OCI-LY3 (cell line): ENCODE results near the gene RAB3GAP2.

Experiments
- H2AFZ ChIP-seq: fragments of 200-600, 300-600 bp; shearing (Covaris generic); 2 replicates; pipeline ENCODE4 v1.6.0; 2014; ENCODE audit warnings: antibody characterized with exemption, low read depth, low read length
- H3K27ac ChIP-seq: fragments of 200-600, 300-600 bp; sonication (generic); 2 replicates; pipeline ENCODE4 v1.5.1; 2014; ENCODE audit warnings: mild to moderate bottlenecking, low read length, moderate library complexity, mixed read lengths
- H3K27me3 ChIP-seq: fragments of 200-600, 300-600 bp; sonication (generic); 2 replicates; pipeline ENCODE4 v1.6.1; 2014; ENCODE audit warnings: low read depth, low read length, mixed read lengths
- H3K36me3 ChIP-seq: fragments of 200-600, 300-600 bp; sonication (generic); replicated peaks from 2 replicates; pipeline ENCODE3; 2014; ENCODE audit warnings: low read depth, low read length, mixed read lengths
- H3K4me1 ChIP-seq: fragments of 300-600, 200-600 bp; sonication (generic); 2 replicates; pipeline ENCODE4 v1.6.1; 2014; ENCODE audit warnings: low read length, mixed read lengths
- H3K4me2 ChIP-seq: fragments of 200-600, 300-600 bp; sonication (generic); 2 replicates; pipeline ENCODE4 v1.6.1; 2014; ENCODE audit warnings: low read length, mixed read lengths
- H3K4me3 ChIP-seq: fragments of 300-600, 200-600 bp; sonication (generic); 2 replicates; pipeline ENCODE4 v1.5.1; 2014; ENCODE audit warnings: antibody characterized with exemption, mild to moderate bottlenecking, low read length, moderate library complexity
- H3K79me2 ChIP-seq: fragments of 300-600, 200-600 bp; shearing (Covaris generic); 2 replicates; pipeline ENCODE4 v1.6.1; 2014; ENCODE audit warnings: mild to moderate bottlenecking, low read length, mixed read lengths
- H3K9ac ChIP-seq: fragments of 300-600, 200-600 bp; shearing (Covaris generic); 2 replicates; pipeline ENCODE4 v1.6.0; 2014; ENCODE audit warnings: mild to moderate bottlenecking, low read length, moderate library complexity
- H3K9me3 ChIP-seq: fragments of 200-600, 300-600 bp; shearing (Covaris generic); 2 replicates; pipeline ENCODE4 v1.6.1; 2014; ENCODE audit warnings: low read length, mixed read lengths; ENCODE audit not compliant: insufficient read depth
- H4K20me1 ChIP-seq: fragments of 200-600, 300-600 bp; sonication (generic); 2 replicates; pipeline ENCODE4 v1.6.1; 2016; ENCODE audit warnings: low read length, mixed read lengths; ENCODE audit not compliant: insufficient read depth
- EZH2phosphoT487 ChIP-seq: fragments of 200-600 bp; shearing (Covaris generic); IDR thresholded peaks from 2 replicates; pipeline ENCODE4 v1.6.1; 2018; ENCODE audit warnings: antibody characterized with exemption, mixed run types, low read depth
- TF ChIP-seq, protein P1 (sequence below): fragments of 200-600, 300-600 bp; sonication (generic); IDR thresholded peaks from 2 replicates; pipeline ENCODE4 v1.5.1; 2014; ENCODE audit warnings: antibody characterized with exemption, low read length, low read depth

Gene RAB3GAP2

DNA sequence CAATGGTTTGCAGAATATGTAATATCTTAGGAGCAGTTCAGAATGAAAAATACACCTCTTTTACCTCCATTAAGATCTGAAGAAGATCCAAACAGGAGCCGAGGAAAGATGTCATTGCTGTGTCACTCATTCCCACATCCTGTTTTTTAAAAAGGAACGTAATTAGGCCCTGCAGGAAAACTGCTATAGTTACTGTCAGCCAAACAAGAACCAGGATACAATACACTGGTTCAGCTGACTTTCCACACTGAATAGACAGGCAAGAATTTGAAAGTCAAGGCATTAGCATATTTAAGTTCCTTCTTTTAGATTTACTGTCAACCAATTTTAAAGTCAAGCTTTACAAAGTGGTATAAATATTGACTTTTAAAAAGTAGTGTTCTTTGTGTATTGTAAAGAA, 114.5 kb downstream of the RAB3GAP2 start:
- no peak overlapping the region for H3K4me3 ChIP-seq
- no peak overlapping the region for H3K4me2 ChIP-seq
- 0 out of 2 replicates have a peak overlapping the region, but pooled peaks have one; percentile 9 for H3K27ac ChIP-seq
- no peak for TF ChIP-seq EZH2phosphoT487
- TF ChIP-seq, protein P1, sequence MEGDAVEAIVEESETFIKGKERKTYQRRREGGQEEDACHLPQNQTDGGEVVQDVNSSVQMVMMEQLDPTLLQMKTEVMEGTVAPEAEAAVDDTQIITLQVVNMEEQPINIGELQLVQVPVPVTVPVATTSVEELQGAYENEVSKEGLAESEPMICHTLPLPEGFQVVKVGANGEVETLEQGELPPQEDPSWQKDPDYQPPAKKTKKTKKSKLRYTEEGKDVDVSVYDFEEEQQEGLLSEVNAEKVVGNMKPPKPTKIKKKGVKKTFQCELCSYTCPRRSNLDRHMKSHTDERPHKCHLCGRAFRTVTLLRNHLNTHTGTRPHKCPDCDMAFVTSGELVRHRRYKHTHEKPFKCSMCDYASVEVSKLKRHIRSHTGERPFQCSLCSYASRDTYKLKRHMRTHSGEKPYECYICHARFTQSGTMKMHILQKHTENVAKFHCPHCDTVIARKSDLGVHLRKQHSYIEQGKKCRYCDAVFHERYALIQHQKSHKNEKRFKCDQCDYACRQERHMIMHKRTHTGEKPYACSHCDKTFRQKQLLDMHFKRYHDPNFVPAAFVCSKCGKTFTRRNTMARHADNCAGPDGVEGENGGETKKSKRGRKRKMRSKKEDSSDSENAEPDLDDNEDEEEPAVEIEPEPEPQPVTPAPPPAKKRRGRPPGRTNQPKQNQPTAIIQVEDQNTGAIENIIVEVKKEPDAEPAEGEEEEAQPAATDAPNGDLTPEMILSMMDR: no peak
- no peak overlapping the region for H3K9ac ChIP-seq
- no peaks in the 10 kb centered on the region for H3K27me3 ChIP-seq
- no peaks in the 10 kb centered on the region for H3K9me3 ChIP-seq
- H2AFZ ChIP-seq: no peak overlapping the region
- no peaks in the 10 kb centered on the region for H3K79me2 ChIP-seq
- H3K4me1 ChIP-seq: no peaks in the 10 kb centered on the region
- H4K20me1 ChIP-seq: no peaks in the 10 kb centered on the region
- H3K36me3 ChIP-seq: peaks cover 62% of the 10 kb centered on the region

DNA sequence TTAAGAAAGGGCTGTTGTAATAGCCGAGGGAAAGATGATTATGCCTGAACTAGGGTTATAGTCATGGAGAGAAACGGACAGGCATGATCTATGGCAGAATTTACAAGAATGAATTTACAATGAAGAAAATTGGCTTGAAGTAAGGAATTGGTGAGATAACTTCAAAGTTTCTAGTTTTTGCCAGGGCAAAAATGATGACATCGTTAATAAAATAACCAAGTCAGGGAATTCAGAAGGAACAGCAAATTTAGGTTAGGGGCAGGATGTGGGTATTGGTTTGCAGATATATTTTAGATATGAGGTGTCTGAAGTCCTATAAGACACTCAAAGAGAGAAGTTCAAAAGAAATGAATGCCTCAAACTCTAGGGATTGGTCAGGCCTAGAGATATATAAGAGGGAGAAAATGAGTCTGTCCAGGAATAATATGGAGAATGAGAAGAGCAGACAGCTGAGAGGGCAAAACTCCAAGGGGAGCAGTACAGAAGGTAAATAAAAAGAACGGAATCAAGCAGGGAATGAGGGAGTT, 115.6 kb downstream of the RAB3GAP2 start:
- Histone ChIP-seq H3K4me3 (no peak overlapping the region), H3K27ac (no peak overlapping the region), H3K9ac (no peak overlapping the region), H2AFZ (no peak overlapping the region), H4K20me1 (no peaks in the 10 kb centered on the region), H3K27me3 (no peaks in the 10 kb centered on the region), H3K4me1 (no peaks in the 10 kb centered on the region), H3K79me2 (no peaks in the 10 kb centered on the region), H3K4me2 (no peak overlapping the region), H3K9me3 (no peaks in the 10 kb centered on the region), H3K36me3 (peaks cover 61% of the 10 kb centered on the region)
- no peak for TF ChIP-seq EZH2phosphoT487
- TF ChIP-seq, protein P1: no peak

DNA sequence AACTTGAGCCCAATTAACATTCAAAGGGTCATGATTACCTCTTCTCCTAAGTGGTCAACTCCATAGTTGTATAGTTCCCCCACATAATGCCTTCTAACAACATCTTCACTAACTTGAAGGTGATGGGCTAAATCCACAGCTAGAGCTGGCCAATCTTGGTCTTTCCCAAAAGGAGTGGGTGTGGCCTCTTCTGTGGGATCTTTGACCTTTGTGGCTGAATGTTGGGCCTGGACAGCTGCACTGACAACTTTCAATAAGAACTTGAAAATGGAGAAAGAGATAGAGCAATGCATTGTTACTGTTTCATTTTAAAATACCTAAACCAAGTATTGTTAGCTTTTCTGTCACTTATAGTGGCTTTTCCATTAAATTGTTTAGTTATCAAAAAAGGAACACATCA, 119.1 kb downstream of the RAB3GAP2 start:
- Histone ChIP-seq H3K27ac (no peak overlapping the region), H3K9me3 (no peaks in the 10 kb centered on the region), H4K20me1 (peaks cover 17% of the 10 kb centered on the region), H3K4me1 (peaks cover 18% of the 10 kb centered on the region), H3K27me3 (no peaks in the 10 kb centered on the region), H3K9ac (no peak overlapping the region), H3K4me2 (no peak overlapping the region), H2AFZ (no peak overlapping the region), H3K79me2 (peaks cover 3% of the 10 kb centered on the region; the same call in 1 of the 2 replicates), H3K4me3 (no peak overlapping the region), H3K36me3 (peaks cover 72% of the 10 kb centered on the region)
- TF ChIP-seq, protein P1: no peak
- TF ChIP-seq EZH2phosphoT487: no peak

DNA sequence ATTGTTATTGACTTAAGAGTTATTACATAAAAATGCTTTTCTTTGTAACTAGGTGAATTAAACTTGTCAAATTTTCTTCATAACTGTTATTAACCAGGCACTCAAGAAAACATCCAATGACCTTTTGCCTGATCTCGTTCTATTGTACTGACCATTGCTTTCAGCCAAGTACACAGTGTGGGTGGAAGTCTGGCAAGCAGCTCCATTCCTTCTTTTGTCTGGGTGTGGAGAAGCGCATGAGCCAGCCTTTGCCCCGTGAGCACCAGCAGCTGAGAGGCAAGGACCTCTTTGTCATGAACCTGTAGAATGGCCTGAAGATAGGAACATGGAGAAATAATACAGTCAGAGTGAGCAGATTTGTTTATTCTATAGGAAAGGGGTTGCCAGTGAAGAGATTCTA, 120.8 kb downstream of the RAB3GAP2 start:
- H3K4me2 ChIP-seq: no peak overlapping the region
- H3K36me3 ChIP-seq: peaks cover 69% of the 10 kb centered on the region
- TF ChIP-seq, protein P1: no peak
- TF ChIP-seq EZH2phosphoT487: no peak
- no peak overlapping the region for H2AFZ ChIP-seq
- no peaks in the 10 kb centered on the region for H3K27me3 ChIP-seq
- no peak overlapping the region for H3K4me3 ChIP-seq
- peaks cover 3% of the 10 kb centered on the region; the same call in 1 of the 2 replicates for H3K79me2 ChIP-seq
- H3K9me3 ChIP-seq: no peaks in the 10 kb centered on the region
- H3K27ac ChIP-seq: no peak overlapping the region
- H3K4me1 ChIP-seq: peaks cover 18% of the 10 kb centered on the region
- no peak overlapping the region for H3K9ac ChIP-seq
- H4K20me1 ChIP-seq: peaks cover 17% of the 10 kb centered on the region
